ENCODE measurements around the gene LSM11.
"Not testable (repeated sequence)": the region's sequence is repeated elsewhere in the genome, so short reads cannot be mapped to it uniquely, and the experiment has no call there.

The LSM11 gene

DNA sequence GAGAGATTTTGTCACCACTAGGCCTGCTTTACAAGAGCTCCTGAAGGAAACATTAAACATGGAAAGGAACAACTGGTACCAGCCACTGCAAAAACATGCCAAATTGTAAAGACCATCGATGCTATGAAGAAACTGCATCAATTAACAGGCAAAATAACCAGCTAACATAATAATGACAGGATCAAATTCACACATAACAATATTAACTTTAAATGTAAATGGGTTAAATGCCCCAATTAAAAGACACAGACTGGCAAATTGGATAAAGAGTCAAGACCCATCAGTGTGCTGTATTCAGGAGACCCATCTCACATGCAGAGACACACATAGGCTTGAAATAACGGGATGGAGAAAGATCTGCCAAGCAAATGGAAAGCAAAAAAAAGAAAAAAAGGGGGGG, 20.6 kb upstream of the LSM11 start:
- not testable (repeated sequence) for H3K36me3 Mint-ChIP-seq (ENCODE audit: low read depth); H3K27ac Mint-ChIP-seq; H3K4me3 Mint-ChIP-seq; H3K27me3 Mint-ChIP-seq (ENCODE audit: low read depth); DNase-seq (ENCODE audit: low spot score); H3K9me3 Mint-ChIP-seq
- peaks cover 23% of the 10 kb centered on the region for H3K4me1 Mint-ChIP-seq (ENCODE audit: low read depth)

DNA sequence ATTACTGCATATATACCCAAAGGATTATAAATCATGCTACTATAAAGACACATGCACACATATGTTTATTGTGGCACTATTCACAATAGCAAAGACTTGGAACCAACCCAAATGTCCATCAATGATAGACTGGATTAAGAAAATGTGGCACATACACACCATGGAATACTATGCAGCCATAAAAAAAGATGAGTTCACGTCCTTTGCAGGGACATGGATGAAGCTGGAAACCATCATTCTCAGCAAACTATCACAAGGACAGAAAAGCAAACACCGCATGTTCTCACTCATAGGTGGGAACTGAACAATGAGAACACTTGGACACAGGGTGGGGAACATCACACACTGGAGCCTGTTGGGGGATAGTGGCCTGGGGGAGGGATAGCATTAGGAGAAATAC, 16.9 kb upstream of the LSM11 start:
- DNase-seq (ENCODE audit: low spot score) = not testable (repeated sequence)

DNA sequence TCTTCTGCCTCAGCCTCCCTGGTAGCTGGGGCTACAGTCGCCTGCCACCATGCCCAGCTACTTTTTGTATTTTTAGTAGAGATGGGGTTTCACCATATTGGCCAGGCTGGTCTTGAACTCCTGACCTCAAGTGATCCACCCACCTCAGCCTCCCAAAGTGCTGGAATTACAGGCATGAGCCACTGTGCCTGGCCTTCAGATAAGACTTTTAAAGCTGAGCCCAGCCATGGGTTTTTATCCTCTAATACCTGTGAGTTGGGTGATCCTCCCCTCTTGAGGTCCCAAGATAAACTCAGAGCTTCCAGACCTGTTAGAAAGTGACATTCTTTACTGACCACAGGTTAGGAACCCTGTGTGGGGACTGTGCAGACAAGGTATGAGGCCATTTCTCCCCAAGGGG, 15.7 kb upstream of the LSM11 start:
- H3K4me3 Mint-ChIP-seq; H3K9me3 Mint-ChIP-seq; H3K27me3 Mint-ChIP-seq (ENCODE audit: low read depth); H3K27ac Mint-ChIP-seq; DNase-seq (ENCODE audit: low spot score); H3K36me3 Mint-ChIP-seq (ENCODE audit: low read depth): not testable (repeated sequence)
- peaks cover 28% of the 10 kb centered on the region for H3K4me1 Mint-ChIP-seq (ENCODE audit: low read depth)

More for the DNA sequence above, 16.9 kb upstream of the LSM11 start:
- H3K27ac Mint-ChIP-seq; H3K9me3 Mint-ChIP-seq; H3K36me3 Mint-ChIP-seq (ENCODE audit: low read depth); H3K27me3 Mint-ChIP-seq (ENCODE audit: low read depth); H3K4me3 Mint-ChIP-seq: not testable (repeated sequence)
- peaks cover 23% of the 10 kb centered on the region for H3K4me1 Mint-ChIP-seq (ENCODE audit: low read depth)

DNA sequence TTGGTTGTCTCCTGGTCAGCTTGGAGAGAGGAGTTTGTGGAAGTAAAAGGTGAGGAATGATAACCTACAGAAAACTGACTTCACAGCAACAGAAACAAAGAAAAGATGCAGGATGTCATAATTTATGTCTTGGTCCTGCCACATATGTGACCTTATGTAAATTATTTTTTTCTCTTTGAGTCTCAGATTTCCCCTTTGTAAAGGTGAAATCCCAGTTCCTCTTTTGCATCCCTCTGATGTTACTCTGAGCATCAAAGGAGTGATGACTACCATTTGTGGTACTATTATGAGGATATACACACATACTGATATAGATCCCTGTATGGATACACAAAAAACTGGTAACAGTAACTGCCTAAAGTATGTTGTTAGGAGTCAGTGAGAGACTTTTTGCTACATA, 13.7 kb upstream of the LSM11 start:
- H3K36me3 Mint-ChIP-seq (ENCODE audit: low read depth) = peaks cover 12% of the 10 kb centered on the region
- no peaks in the 10 kb centered on the region for H3K9me3 Mint-ChIP-seq
- H3K4me1 Mint-ChIP-seq (ENCODE audit: low read depth) = peaks cover 28% of the 10 kb centered on the region
- peaks cover 5% of the 10 kb centered on the region for H3K27me3 Mint-ChIP-seq (ENCODE audit: low read depth)
- DNase-seq (ENCODE audit: low spot score) = no peak
- no peak overlapping the region for H3K4me3 Mint-ChIP-seq
- H3K27ac Mint-ChIP-seq = no peak overlapping the region

DNA sequence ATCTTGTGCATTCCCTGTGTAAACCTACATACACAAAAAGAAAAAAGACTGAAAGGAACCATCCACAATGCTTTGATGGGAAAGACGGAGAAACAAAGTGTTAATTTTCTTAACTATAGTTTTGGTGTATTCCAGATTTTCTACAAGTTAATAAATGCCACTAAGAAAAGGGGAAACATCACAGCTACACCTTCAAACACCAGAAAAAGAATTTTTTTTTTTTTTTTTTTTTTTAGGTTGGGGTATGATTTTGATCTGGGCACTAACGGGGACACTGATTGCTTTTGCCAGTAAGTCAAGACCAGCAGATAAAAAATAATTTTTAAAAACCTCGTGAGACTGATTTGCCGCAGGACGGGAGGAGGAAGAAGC, 12.6 kb upstream of the LSM11 start:
- no peaks in the 10 kb centered on the region for H3K9me3 Mint-ChIP-seq
- H3K4me3 Mint-ChIP-seq = peak overlapping the region; percentile 91
- H3K27me3 Mint-ChIP-seq (ENCODE audit: low read depth) = no peaks in the 10 kb centered on the region
- H3K4me1 Mint-ChIP-seq (ENCODE audit: low read depth) = peaks cover 25% of the 10 kb centered on the region
- no peak for DNase-seq (ENCODE audit: low spot score)
- peak overlapping the region; percentile 90 for H3K27ac Mint-ChIP-seq
- H3K36me3 Mint-ChIP-seq (ENCODE audit: low read depth) = peaks cover 14% of the 10 kb centered on the region

DNA sequence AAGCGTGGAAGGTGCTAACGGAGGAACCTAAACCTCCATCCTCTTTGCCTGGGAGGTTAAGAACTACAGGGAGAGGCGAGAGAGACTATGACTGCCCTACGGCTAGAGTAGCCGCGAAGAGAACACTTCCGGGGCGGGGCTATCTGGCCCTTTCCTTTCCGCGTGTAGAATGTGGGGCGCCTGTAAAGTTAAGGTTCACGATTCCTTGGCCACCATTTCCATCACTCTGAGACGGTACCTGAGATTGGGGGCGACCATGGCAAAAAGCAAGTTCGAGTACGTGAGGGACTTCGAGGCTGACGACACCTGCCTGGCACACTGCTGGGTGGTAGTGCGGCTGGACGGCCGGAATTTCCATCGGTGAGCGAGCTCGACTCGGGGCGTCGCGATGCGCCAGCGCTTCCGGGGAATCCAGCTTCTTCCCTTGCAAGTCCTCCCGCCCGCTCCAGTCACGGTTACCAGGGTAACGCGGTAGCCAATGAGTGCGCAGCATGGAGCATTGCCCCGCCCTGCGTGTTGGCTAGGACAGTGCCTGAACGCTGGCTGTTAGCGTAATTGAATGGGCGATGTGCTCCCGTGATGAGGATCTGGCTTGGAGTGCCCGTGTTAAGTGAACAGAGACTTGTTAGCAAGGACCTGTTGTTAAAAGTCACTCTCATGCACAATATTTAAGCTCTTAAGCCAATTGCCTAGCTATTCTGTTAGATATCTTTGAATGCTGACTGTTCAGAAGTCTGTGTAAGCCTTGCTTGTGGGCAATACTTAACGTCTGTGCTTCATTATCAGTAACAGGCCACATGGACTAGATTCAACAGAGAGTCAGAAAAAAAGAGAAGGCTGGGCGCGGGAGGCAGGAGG, 12.0 kb upstream of the LSM11 start, which contains the start of gene THG1L:
TSS of gene THG1L (plus strand) at position 149 of the 858 bp plus-strand sequence. CDS start at position 170, 21 bp downstream.
- peaks cover 22% of the 10 kb centered on the region for H3K4me1 Mint-ChIP-seq (ENCODE audit: low read depth)
- H3K27me3 Mint-ChIP-seq (ENCODE audit: low read depth) = no peaks in the 10 kb centered on the region
- peaks cover 18% of the 10 kb centered on the region for H3K36me3 Mint-ChIP-seq (ENCODE audit: low read depth)
- peak within 1 kb of the TSS; percentile 91 for H3K4me3 Mint-ChIP-seq
- peak within 1 kb of the TSS; percentile 90 for H3K27ac Mint-ChIP-seq
- DNase-seq (ENCODE audit: low spot score) = peak; percentile 98
- no peaks in the 10 kb centered on the region for H3K9me3 Mint-ChIP-seq

DNA sequence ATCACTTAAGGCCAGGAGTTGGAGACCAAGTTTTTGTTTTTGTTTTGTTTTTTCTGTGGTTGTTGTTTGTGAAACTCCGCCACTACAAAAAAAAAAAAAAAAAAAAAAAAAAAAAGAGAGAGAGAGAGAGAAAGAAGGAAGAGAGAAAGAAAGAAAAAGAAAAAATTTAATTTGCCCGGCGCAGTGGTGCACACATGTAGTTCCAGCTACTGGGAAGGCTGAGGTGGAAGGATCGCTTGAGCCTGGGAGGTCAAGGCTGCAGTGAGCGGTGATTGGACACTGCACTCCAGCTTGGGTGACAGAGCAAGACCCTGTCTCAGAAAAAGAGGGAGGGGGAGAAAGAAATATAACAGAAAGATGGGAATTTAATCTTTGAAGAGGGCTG, 11.4 kb upstream of the LSM11 start:
- H3K9me3 Mint-ChIP-seq = no peaks in the 10 kb centered on the region
- H3K4me1 Mint-ChIP-seq (ENCODE audit: low read depth) = peaks cover 22% of the 10 kb centered on the region
- DNase-seq (ENCODE audit: low spot score) = no peak
- H3K4me3 Mint-ChIP-seq = peak overlapping the region; percentile 91
- H3K36me3 Mint-ChIP-seq (ENCODE audit: low read depth) = peaks cover 20% of the 10 kb centered on the region
- peak overlapping the region; percentile 90 for H3K27ac Mint-ChIP-seq
- no peaks in the 10 kb centered on the region for H3K27me3 Mint-ChIP-seq (ENCODE audit: low read depth)

DNA sequence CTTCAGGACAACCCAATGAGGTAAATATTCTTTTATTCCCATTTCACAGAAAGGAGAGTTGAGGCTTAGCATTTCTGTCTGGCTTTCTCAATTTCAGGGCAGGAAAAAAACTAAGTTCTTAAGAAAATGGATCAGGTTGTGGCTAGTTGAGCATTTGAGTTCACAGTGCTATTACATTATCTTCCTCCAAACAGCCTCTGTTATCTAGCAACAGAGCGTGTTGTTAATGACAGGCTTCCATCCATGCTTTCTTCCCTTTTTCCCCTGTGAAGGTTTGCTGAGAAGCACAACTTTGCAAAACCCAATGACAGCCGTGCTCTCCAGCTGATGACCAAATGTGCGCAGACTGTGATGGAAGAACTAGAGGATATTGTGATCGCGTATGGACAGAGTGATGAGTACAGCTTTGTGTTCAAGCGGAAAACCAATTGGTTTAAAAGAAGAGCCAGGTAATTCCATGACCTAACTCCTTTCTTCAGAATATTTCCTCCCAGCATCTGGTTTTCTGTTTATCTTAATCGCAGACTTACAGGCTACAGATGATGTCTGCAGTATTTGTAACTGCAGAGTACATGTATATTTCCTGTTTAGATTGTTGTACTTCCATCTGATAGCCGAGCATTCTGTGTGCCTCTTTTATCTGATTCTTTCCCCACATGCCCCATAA, 10.8 kb upstream of the LSM11 start:
- H3K27me3 Mint-ChIP-seq (ENCODE audit: low read depth) = no peaks in the 10 kb centered on the region
- H3K4me3 Mint-ChIP-seq = peak overlapping the region; percentile 1
- no peak overlapping the region for H3K27ac Mint-ChIP-seq
- H3K4me1 Mint-ChIP-seq (ENCODE audit: low read depth) = peaks cover 22% of the 10 kb centered on the region
- H3K9me3 Mint-ChIP-seq = no peaks in the 10 kb centered on the region
- peaks cover 22% of the 10 kb centered on the region for H3K36me3 Mint-ChIP-seq (ENCODE audit: low read depth)
- no peak for DNase-seq (ENCODE audit: low spot score)

DNA sequence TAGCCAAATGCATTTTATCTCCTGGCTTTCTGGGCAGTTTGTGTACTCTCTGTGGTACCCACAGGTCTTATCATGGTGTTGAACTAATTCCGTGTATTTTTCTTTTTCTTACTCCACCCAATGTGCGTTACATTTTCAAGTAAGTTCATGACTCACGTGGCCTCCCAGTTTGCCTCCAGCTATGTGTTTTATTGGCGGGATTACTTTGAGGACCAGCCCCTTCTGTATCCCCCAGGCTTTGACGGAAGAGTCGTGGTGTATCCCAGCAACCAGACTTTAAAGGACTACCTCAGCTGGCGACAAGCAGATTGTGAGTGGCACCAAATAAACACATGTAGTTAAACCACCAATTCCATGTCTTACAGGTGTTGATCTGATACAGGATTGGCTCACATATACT, 9.1 kb upstream of the LSM11 start:
- Mint-ChIP-seq H3K27me3 (ENCODE audit: low read depth) (no peaks in the 10 kb centered on the region), H3K27ac (no peak overlapping the region), H3K36me3 (ENCODE audit: low read depth) (peaks cover 30% of the 10 kb centered on the region), H3K9me3 (no peaks in the 10 kb centered on the region), H3K4me1 (ENCODE audit: low read depth) (peaks cover 22% of the 10 kb centered on the region), H3K4me3 (no peak overlapping the region)
- DNase-seq (ENCODE audit: low spot score) = no peak

DNA sequence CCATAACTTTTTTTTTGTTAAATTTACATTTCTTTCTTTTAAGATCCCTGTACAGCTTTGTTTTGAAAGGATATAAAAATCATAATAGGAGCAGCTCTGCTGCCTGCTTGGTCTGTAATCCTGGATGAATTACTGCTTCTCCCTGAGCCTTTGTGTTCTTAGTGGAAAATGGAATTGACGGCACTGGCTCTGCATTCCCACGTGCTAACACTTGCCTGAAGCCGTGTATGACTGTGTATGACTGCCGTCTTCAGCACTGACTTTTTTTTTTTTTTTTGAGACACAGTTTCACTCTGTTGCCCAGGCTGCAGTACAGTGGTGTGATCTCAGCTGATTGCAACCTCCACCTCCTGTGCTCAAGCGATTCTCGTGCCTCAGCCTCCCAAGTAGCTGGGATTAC, 7.5 kb upstream of the LSM11 start:
- DNase-seq (ENCODE audit: low spot score) = no peak
- H3K9me3 Mint-ChIP-seq = no peaks in the 10 kb centered on the region
- no peak overlapping the region for H3K4me3 Mint-ChIP-seq
- peaks cover 18% of the 10 kb centered on the region for H3K4me1 Mint-ChIP-seq (ENCODE audit: low read depth)
- H3K36me3 Mint-ChIP-seq (ENCODE audit: low read depth) = peaks cover 36% of the 10 kb centered on the region
- no peak overlapping the region for H3K27ac Mint-ChIP-seq
- no peaks in the 10 kb centered on the region for H3K27me3 Mint-ChIP-seq (ENCODE audit: low read depth)

DNA sequence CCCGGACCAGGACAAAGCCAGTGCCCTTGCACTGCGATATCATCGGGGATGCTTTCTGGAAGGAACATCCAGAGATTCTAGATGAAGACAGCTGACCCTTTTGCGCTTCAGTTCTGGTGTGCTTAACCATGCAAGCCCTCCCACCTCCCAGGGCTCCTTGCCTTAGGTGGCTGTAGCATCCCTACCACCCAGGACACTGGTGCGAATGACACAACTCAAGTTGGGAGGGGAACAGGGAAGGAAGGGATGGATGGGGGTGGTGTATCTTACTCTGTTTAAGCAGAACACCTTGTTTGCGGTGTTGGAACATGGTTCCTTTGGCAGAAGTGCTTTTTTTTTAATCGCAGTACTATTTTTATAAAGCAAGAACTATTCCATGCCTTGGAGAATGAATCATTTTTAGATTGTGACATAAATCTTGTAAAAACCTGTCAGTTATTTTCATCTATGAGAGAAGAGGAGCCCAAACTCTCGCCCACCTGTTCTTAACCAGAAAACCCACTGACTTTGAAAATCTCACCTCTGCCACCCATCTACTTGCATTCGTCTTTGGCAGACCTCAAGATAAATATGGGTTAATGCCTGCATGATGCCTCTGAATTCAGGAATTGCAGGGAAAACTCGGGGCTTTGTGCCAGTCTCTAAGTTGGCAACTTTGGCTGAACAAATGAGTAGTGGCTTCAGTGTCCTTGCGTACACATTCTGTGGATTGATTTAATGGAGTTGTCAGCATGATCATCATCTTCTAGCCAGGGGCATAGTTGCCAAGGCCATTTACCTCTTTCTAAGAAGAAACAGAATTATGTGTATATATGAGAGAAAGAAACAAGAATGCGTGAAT, 3.9 kb upstream of the LSM11 start:
- Mint-ChIP-seq H3K4me1 (ENCODE audit: low read depth) (peaks cover 15% of the 10 kb centered on the region), H3K4me3 (no peak overlapping the region), H3K9me3 (no peaks in the 10 kb centered on the region), H3K36me3 (ENCODE audit: low read depth) (peaks cover 28% of the 10 kb centered on the region), H3K27me3 (ENCODE audit: low read depth) (no peaks in the 10 kb centered on the region), H3K27ac (no peak overlapping the region)
- no peak for DNase-seq (ENCODE audit: low spot score)

DNA sequence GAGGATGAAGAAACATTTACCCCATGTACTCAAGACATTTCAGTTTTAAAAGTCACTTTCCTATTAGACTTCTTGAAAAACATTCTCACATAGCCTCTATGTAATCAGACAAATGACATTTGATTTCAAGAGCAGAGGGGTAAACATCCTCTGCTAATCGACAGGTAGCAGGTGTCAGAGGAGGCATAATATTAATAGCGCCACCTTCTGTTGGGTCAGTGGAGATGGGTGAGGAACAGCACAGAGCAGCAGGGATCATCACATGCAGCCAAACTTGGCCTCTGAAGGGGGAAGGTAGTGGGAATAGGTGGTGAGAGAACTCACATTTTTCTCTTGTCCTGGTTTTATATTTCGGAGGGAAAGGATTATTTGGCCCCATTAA, 3.3 kb upstream of the LSM11 start:
- Mint-ChIP-seq H3K27me3 (ENCODE audit: low read depth) (no peaks in the 10 kb centered on the region), H3K9me3 (no peaks in the 10 kb centered on the region), H3K36me3 (ENCODE audit: low read depth) (peaks cover 27% of the 10 kb centered on the region), H3K4me3 (no peak overlapping the region), H3K27ac (no peak overlapping the region), H3K4me1 (ENCODE audit: low read depth) (peaks cover 19% of the 10 kb centered on the region)
- no peak for DNase-seq (ENCODE audit: low spot score)

DNA sequence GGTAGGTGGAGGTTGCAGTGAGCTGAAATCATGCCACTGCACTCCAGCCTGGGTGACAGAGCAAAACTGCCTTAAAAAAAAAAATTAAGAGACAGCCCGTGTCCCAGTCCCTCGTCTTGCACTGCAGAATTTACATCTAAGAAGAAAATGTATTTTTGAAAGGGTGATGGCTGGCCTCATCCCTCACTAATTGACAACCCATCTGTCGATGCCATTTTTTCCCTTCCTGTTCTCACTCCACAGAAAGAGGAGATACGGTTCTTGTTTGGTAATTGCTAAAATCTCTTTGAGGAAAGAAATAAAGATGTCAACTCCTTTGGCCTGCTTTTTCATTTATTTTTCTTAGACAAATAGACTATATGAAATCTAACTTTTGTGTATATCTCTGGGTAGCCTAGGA, 2.4 kb upstream of the LSM11 start:
- H3K27ac Mint-ChIP-seq = no peak overlapping the region
- peaks cover 24% of the 10 kb centered on the region for H3K4me1 Mint-ChIP-seq (ENCODE audit: low read depth)
- no peaks in the 10 kb centered on the region for H3K9me3 Mint-ChIP-seq
- no peaks in the 10 kb centered on the region for H3K27me3 Mint-ChIP-seq (ENCODE audit: low read depth)
- H3K36me3 Mint-ChIP-seq (ENCODE audit: low read depth) = peaks cover 27% of the 10 kb centered on the region
- no peak for DNase-seq (ENCODE audit: low spot score)
- H3K4me3 Mint-ChIP-seq = no peak overlapping the region

All from T-helper 2 cell treated with Interferon-gamma antibody and Interleukin-4, amounts not matched to agents 5 μg/mL and 100 μg/mL, for 36 hours (primary cell).